HG02852 (cell line): ENCODE measurements around the gene ZNF397.
"Not testable (repeated sequence)": the region's sequence is repeated elsewhere in the genome, so short reads cannot be mapped to it uniquely, and the experiment has no call there.

Experiments
- ATAC-seq: cut with Tn5 transposase; IDR thresholded peaks from one replicate; pipeline ENCODE4 v1.9.1; 2021; ENCODE audit warnings: mild to moderate bottlenecking, moderate library complexity; ENCODE audit not compliant: unreplicated experiment

The ZNF397 gene

GRCh38 chr18:35240664-35241447 lies at the start of gene ZNF397:
Gene ZNF397, plus strand, starts transcription at chr18:35241034. Its CDS starts 1,437 bp downstream, at chr18:35242471.
- peak; percentile 99 for ATAC-seq

GRCh38 chr18:35191698-35192025 lies 49.2 kb upstream of the ZNF397 start:
- no peak for ATAC-seq

GRCh38 chr18:35192415-35192814 lies 48.4 kb upstream of the ZNF397 start:
- ATAC-seq = no peak

- ATAC-seq = no peak
Observed at GRCh38 chr18:35193316-35193715, 47.5 kb upstream of the ZNF397 start.

- no peak for ATAC-seq
Observed at GRCh38 chr18:35197296-35197695, 43.5 kb upstream of the ZNF397 start.

GRCh38 chr18:35201256-35201931 lies 39.4 kb upstream of the ZNF397 start:
- ATAC-seq = no peak

- no peak for ATAC-seq
Observed at GRCh38 chr18:35203067-35203466, 37.8 kb upstream of the ZNF397 start.

GRCh38 chr18:35205199-35205712 lies 35.6 kb upstream of the ZNF397 start:
- no peak for ATAC-seq

GRCh38 chr18:35205746-35206458 lies 34.9 kb upstream of the ZNF397 start:
- ATAC-seq = not testable (repeated sequence)

- ATAC-seq = no peak
Observed at GRCh38 chr18:35215026-35215425, 25.8 kb upstream of the ZNF397 start.

GRCh38 chr18:35216611-35217010 lies 24.2 kb upstream of the ZNF397 start:
- not testable (repeated sequence) for ATAC-seq

GRCh38 chr18:35219331-35219730 lies 21.5 kb upstream of the ZNF397 start:
- not testable (repeated sequence) for ATAC-seq

- no peak for ATAC-seq
Observed at GRCh38 chr18:35220424-35220823, 20.4 kb upstream of the ZNF397 start.

GRCh38 chr18:35223797-35224196 lies 17.0 kb upstream of the ZNF397 start:
- ATAC-seq = no peak

- no peak for ATAC-seq
Observed at GRCh38 chr18:35227254-35227653, 13.6 kb upstream of the ZNF397 start.

GRCh38 chr18:35231052-35231451 lies 9.8 kb upstream of the ZNF397 start:
- peak; percentile 91 for ATAC-seq

- ATAC-seq = no peak
Observed at GRCh38 chr18:35236571-35237363, 4.1 kb upstream of the ZNF397 start.

- ATAC-seq = no peak
Observed at GRCh38 chr18:35239314-35239713, 1.5 kb upstream of the ZNF397 start.

- no peak for ATAC-seq
Observed at GRCh38 chr18:35241448-35241804, 592 bp downstream of the ZNF397 start.

GRCh38 chr18:35242426-35242825 lies 1.6 kb downstream of the ZNF397 start:
- ATAC-seq = no peak

- ATAC-seq = no peak
Observed at GRCh38 chr18:35244671-35245070, 3.8 kb downstream of the ZNF397 start.
